ENCODE data around the gene EPHA2.

DNA sequence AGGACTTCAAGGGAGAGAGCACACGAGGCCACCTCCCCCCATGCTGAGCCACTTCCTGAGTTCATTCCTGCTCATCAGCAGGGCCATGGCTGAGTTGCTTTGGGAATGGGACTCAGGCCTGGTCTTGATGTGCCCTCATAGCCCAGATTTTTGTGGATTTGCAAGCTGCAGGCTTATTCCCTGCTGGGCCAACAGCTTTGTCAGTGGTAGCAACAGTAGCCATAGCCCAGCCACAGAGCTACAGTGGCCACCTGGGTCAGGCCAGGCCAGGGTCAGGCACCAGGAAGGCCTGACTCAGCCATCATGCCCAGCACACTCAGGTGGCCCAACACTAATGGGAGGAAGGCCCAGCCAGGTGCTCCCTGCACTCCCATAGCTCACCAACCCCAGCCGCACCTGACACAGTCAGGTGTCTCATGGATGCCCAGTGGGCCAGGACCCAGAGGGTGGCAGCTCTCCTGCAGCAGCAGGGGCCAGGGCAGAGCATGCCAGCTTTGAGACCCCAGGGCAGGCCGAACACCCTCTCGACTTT, 33.5 kb downstream of the EPHA2 start:
- no peak for TF ChIP-seq POLR2AphosphoS5 (IDR thresholded peaks at IDR 0.05; ENCODE audit: borderline replicate concordance, low read depth, low read length)
- no peak for TF ChIP-seq EZH2 (IDR thresholded peaks at IDR 0.05)
